ENCODE measurements around the gene GCN1. TPM values are rescaled to one million over a fixed set of nuclear protein-coding genes. Genes with fewer than 3 reads are reported as not detected.

Gene GCN1
- total RNA-seq, 6 donors from 2014 or later: 48.1 to 140 (median 69.6) TPM

DNA sequence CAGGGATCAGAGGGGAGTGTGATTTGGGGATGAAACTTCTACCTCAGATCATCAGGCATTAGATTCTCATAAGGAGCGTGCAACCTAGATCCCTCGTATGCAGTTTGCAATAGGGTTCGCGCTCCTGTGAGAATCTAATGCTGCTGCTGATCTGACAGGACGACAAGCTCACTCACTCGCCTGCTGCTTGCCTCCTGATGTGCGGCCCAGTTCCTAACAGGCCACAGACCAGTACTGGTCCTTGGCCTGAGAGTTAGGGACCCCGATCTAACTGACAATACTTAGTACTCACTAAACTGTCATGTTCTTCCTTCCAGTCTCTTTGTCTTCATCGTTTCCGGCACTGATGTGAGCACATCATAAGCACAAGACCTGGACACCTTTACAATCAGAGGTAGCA, 11.7 kb upstream of the GCN1 start:
- TF ChIP-seq, protein P1, sequence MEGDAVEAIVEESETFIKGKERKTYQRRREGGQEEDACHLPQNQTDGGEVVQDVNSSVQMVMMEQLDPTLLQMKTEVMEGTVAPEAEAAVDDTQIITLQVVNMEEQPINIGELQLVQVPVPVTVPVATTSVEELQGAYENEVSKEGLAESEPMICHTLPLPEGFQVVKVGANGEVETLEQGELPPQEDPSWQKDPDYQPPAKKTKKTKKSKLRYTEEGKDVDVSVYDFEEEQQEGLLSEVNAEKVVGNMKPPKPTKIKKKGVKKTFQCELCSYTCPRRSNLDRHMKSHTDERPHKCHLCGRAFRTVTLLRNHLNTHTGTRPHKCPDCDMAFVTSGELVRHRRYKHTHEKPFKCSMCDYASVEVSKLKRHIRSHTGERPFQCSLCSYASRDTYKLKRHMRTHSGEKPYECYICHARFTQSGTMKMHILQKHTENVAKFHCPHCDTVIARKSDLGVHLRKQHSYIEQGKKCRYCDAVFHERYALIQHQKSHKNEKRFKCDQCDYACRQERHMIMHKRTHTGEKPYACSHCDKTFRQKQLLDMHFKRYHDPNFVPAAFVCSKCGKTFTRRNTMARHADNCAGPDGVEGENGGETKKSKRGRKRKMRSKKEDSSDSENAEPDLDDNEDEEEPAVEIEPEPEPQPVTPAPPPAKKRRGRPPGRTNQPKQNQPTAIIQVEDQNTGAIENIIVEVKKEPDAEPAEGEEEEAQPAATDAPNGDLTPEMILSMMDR (IDR thresholded peaks at IDR 0.05): no peak
- TF ChIP-seq POLR2A (IDR thresholded peaks at IDR 0.05) (no peak), EP300 (IDR thresholded peaks at IDR 0.05) (no peak), POLR2AphosphoS5 (IDR thresholded peaks at IDR 0.05) (no peak)
- 95 to 100% methylated on average over 10 of the region's 10 CpGs for WGBS, 2 donors
- Histone ChIP-seq H3K36me3 (peaks cover 3 to 29% (median 13%) of the 10 kb centered on the region in 4 donors), H3K4me1 (no peaks in the 10 kb centered on the region), H3K27ac (no peak overlapping the region), H3K9me3 (no peaks in the 10 kb centered on the region), H3K4me3 (no peak overlapping the region), H3K27me3 (no peaks in the 10 kb centered on the region)
- DNase-seq: no peak
- no peak for ATAC-seq (ENCODE audit: low FRiP score in 2 of 2)

DNA sequence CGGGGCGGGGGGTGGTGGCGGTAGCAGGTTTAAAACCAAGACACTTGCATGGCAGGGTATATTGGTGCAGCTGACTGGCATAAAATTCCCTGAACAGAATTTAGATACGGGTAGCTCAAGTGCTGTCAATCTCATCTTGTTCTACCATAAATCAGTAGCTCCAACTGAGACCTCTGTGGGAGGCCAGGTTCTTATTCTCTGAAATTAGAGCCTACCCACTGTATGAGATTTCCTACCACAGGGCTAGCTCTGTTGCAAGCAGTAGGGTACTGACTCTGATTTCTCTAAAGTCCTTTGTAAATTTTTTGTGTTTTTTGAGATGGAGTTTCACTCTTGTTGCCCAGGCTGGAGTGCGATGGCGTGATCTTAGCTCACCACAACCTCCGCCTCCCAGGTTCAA, 9.7 kb upstream of the GCN1 start:
- no peak for DNase-seq
- Histone ChIP-seq H3K27me3 (no peaks in the 10 kb centered on the region), H3K27ac (no peak overlapping the region), H3K4me3 (no peak overlapping the region), H3K4me1 (peaks cover 11 to 14% (median 13%) of the 10 kb centered on the region in 4 donors), H3K9me3 (no peaks in the 10 kb centered on the region), H3K36me3 (peaks cover 0 to 19% (median under 1%) of the 10 kb centered on the region in 4 donors)
- 91 to 92% methylated on average over 7 of the region's 7 CpGs for WGBS, 2 donors
- TF ChIP-seq EP300 (IDR thresholded peaks at IDR 0.05) (no peak), POLR2AphosphoS5 (IDR thresholded peaks at IDR 0.05) (no peak), POLR2A (IDR thresholded peaks at IDR 0.05) (no peak)
- TF ChIP-seq, protein P1 (IDR thresholded peaks at IDR 0.05): no peak
- ATAC-seq (ENCODE audit: low FRiP score in 2 of 2): no peak

DNA sequence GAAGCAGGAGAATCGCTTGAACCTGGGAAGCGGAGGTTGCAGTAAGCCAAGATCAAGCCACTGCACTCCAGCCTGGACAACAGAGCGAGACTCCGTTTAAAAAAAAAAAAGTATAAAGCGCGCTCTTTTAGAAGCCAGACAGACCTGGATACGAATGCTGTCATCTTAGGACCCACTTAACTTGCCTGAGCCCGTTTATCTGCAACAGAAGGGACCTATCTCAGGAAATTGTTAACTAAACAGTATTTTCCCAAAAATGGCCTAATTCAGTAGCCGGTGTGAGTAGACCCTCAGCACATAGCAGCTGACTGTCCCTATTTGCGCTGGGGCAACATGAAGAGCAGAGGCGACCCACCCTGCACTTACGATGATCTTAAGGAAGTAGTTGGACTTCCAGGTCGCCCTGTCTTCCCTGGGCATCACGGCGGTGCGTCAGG, 5.9 kb upstream of the GCN1 start:
- ATAC-seq (ENCODE audit: low FRiP score in 2 of 2): no peak
- 2 to 4% methylated on average over 12 to 16 of the region's 16 CpGs for WGBS, 2 donors

DNA sequence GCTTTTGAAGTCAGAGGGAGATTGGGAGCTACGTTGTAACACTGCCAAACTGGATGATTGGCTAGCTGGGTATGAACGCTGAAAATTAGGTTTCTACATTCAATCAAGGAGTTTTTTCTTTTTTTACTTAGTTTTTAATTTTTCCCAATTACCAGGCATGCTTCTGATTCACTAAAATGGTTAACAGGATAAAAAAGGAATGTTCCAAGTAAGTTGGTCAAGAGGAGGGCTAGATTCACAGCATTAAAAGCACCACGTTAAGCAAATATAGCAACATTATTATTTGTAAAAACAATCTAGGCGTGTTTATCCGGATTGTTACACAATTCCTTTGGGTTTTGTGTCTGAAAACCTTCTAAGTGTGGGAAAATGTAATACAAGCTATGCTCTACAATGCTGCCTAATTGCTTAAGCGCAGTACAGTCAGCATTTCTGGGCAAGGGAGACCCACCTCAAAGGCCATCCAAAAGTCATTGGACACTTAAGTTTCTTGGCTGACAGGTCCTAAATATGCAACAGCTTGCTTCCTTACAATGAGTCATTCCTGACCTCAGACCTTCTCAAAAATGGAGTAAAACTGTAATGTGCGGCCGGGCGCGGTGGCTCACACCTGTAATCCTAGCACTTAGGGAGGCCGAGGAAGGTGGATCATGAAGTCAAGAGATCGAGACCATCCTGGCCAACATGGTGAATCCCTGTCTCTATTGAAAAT, 5.2 kb upstream of the GCN1 start:
- TF ChIP-seq EP300 (IDR thresholded peaks at IDR 0.05) (peak in 1 of 4 donors; percentile 8), POLR2AphosphoS5 (IDR thresholded peaks at IDR 0.05) (peak in 1 of 2 donors; percentile 73), POLR2A (IDR thresholded peaks at IDR 0.05) (no peak)
- TF ChIP-seq, protein P1 (IDR thresholded peaks at IDR 0.05): no peak
- H3K27ac ChIP-seq: peak overlapping the region; percentile 85 to 91 (median 87)
- peaks cover 20 to 40% (median 34%) of the 10 kb centered on the region in 4 donors for H3K36me3 ChIP-seq
- H3K4me3 ChIP-seq: peak overlapping the region; percentile 62 to 95 (median 79)
- peaks cover 20 to 40% (median 29%) of the 10 kb centered on the region in 4 donors for H3K4me1 ChIP-seq
- no peak for DNase-seq
- WGBS, 2 donors: 30 to 36% methylated on average over 12 of the region's 12 CpGs
- ATAC-seq (ENCODE audit: low FRiP score in 2 of 2): peak in 1 of 2 donors; percentile 54
- H3K27me3 ChIP-seq: no peaks in the 10 kb centered on the region
- H3K9me3 ChIP-seq: no peaks in the 10 kb centered on the region

More for the DNA sequence above, 5.9 kb upstream of the GCN1 start:
- H3K4me1 ChIP-seq: peaks cover 16 to 34% (median 23%) of the 10 kb centered on the region in 4 donors
- H3K27me3 ChIP-seq: no peaks in the 10 kb centered on the region
- DNase-seq: no peak
- H3K27ac ChIP-seq: peak overlapping the region; percentile 85 to 91 (median 87)
- no peaks in the 10 kb centered on the region for H3K9me3 ChIP-seq
- peak overlapping the region; percentile 62 to 95 (median 79) for H3K4me3 ChIP-seq
- TF ChIP-seq EP300 (IDR thresholded peaks at IDR 0.05) (no peak), POLR2A (IDR thresholded peaks at IDR 0.05) (no peak), POLR2AphosphoS5 (IDR thresholded peaks at IDR 0.05) (no peak)
- TF ChIP-seq, protein P1 (IDR thresholded peaks at IDR 0.05): no peak
- peaks cover 20 to 40% (median 34%) of the 10 kb centered on the region in 4 donors for H3K36me3 ChIP-seq

Data from upper lobe of left lung (tissue), 6 donors.